GM19099 (cell line): ENCODE data around the gene DEDD.

Source experiments
- POLR2A ChIP-seq: IDR thresholded peaks from 3 replicates; pipeline ENCODE4 v1.6.1; 2011; ENCODE audit warnings: low read depth; ENCODE audit not compliant: insufficient read length; ENCODE audit errors: extremely low read depth

Gene DEDD

GRCh38 chr1:161153682-161154337, 21.3 kb upstream of the DEDD start, which contains the start of gene UFC1:
Gene UFC1, plus strand, starts transcription at chr1:161153978. Its CDS starts 20 bp downstream, at chr1:161153998.
- TF ChIP-seq POLR2A = peak; percentile 88

GRCh38 chr1:161153176-161153575, 20.7 kb upstream of the DEDD start:
- no peak for TF ChIP-seq POLR2A

GRCh38 chr1:161145832-161146231, 13.4 kb upstream of the DEDD start:
- TF ChIP-seq POLR2A = no peak

- no peak for TF ChIP-seq POLR2A
Observed at GRCh38 chr1:161140755-161141400, 8.4 kb upstream of the DEDD start.

- no peak for TF ChIP-seq POLR2A
Observed at GRCh38 chr1:161139766-161140165, 7.3 kb upstream of the DEDD start.

GRCh38 chr1:161138431-161138830, 6.0 kb upstream of the DEDD start:
- no peak for TF ChIP-seq POLR2A

- no peak for TF ChIP-seq POLR2A
Observed at GRCh38 chr1:161137881-161138280, 5.4 kb upstream of the DEDD start.

GRCh38 chr1:161133220-161133740, 813 bp upstream of the DEDD start:
- no peak for TF ChIP-seq POLR2A

GRCh38 chr1:161131523-161132409, 701 bp downstream of the DEDD start:
- TF ChIP-seq POLR2A = no peak

GRCh38 chr1:161130266-161130665, 2.2 kb downstream of the DEDD start:
- no peak for TF ChIP-seq POLR2A

GRCh38 chr1:161128591-161129420, 3.7 kb downstream of the DEDD start:
- no peak for TF ChIP-seq POLR2A

GRCh38 chr1:161127649-161128048, 4.8 kb downstream of the DEDD start:
- TF ChIP-seq POLR2A = no peak

- no peak for TF ChIP-seq POLR2A
Observed at GRCh38 chr1:161122967-161123366, 9.5 kb downstream of the DEDD start.

GRCh38 chr1:161121834-161122233, 10.6 kb downstream of the DEDD start:
- TF ChIP-seq POLR2A = no peak
